ENCODE measurements around the gene NXPH1.

The NXPH1 gene

DNA sequence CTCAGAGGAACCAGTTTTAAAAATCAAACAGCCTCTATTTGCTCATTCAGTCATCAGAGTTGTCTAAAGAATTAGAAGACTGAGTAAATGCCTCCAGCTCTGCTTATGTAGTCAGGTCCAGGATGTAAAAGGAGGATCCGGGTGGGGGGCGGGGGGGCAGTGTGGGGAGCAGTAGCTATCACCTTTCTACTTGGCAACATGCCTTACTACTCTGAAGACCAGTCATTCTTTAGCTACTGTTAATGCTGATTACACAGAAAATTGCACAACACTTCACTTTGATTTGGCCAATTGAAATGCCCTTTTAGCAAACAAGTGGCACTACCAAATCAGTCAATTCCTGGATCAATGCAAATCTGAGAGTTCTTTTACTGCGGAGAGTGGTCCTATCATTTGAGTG, 164.2 kb downstream of the NXPH1 start:
- DNase-seq (ENCODE audit: low read depth): no peak

DNA sequence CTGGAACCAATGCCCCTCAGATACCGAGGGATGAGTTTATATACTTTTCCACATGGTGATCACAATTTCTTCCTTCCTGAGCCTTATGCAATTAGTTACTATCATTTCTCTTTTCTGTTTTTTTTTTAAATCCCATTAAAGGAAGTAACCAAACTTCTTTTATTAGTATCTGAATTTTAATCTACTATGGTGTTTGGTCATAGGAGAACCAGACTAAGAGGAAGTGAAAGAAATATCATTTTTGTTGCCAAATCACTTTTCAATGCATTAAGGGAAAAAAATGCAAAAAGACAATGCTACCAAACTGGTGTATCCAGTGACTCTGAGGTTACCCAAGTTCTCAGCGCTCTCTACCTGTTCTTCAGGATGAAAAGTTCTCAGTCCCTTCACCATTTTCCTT, 167.7 kb downstream of the NXPH1 start:
- no peak for DNase-seq (ENCODE audit: low read depth)

DNA sequence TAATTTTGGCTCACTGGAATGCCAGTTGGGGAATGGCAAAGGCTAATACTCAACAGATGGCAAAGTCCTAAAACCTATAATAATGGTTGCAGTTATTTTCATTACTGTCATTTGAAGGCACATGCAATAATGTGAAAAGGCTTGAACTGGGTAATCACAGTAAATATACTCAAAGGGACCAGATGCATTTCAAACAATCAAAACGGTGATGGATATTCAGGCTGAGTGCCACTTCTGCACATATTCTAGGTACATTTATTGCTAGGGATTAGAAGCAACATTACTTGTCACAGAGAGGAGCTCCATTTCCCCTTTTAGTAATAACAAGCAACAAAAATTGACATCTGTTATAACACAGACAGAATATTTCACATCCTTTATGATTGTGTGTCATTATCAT, 171.8 kb downstream of the NXPH1 start:
- no peak for DNase-seq (ENCODE audit: low read depth)

DNA sequence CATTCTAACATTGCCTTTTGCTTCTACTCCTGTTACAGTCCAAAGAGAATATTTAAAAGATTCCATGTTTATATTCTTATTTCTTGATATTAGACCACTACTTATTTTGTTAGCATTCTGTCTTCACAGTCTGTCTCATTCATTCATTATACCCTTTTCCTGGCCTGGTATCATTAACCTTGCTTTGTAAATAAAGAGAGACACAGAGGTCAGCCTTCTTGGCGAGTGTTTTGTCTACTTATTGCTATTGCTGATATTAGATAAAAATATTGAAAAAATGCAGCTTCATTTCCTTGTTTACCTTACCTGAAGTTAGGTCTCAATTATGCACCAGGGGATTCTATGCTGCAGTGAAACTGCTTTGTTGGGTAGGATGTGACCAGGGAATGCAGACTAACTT, 179.2 kb downstream of the NXPH1 start:
- no peak for DNase-seq (ENCODE audit: low read depth)

DNA sequence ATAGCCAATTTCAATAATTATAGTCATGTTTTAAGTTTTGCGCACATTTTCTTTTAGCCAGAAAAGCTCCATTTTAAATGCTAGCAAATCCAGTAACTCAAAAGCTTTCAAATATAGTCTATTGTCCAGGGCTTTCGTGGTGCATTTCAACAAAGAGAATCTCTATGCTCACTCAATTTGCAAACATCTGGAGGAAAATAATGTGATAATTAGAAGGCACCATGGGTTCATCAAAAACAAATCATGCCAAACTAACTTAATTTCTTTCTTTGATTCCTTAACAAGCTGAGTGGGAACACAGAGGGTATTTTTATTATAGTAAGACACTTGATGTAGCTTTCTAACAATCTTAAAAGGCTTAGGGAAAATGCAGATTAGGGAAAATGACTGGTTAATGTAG, 179.8 kb downstream of the NXPH1 start:
- no peak for DNase-seq (ENCODE audit: low read depth)

DNA sequence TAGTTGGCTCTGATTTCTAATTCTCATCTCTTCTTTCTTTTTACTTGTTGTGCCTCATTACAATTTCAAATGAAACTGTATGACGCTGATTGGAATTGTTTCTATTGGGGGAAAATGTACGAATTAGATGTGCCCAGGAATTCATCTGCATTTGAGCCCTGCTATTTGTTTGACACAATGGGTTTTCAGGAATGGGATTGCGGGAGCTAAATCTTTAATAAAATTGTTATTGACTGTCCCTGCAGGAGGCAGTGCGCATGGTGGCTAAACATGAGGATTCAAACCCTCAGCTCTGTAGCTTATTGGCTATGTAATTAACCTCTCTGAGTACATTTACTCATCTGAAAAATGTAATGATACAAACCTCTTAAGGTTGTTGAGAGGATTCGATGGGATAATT, 181.6 kb downstream of the NXPH1 start:
- DNase-seq (ENCODE audit: low read depth): no peak

DNA sequence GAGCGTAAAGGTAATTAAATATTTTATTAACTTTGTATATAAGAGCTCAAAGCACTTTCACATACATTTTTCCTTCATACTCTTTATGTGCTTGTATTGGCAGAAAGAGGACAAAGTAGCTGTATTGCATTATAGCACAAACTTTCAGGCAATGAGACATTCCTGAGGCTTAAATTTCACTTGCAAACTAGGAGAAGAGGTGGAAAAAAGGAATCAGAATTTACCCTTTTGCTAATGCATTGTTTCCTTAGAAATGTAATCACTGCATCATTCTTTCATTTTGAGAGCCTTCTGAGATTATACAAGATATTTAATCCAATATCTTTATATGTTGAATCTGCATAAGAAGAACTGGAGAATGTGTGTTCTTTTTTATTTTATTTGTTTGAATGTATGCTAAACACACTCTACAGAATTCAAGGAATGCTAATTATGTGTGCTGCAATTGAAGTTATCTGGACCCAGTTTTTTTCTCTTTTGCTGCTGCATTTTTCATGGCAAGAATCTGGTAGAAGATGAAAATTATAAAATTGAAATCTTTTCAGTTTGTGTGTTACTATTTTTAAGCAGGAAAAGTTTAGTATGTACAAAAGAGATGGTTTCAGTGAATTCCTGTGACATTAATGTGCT, 185.1 kb downstream of the NXPH1 start:
- no peak for DNase-seq (ENCODE audit: low read depth)

DNA sequence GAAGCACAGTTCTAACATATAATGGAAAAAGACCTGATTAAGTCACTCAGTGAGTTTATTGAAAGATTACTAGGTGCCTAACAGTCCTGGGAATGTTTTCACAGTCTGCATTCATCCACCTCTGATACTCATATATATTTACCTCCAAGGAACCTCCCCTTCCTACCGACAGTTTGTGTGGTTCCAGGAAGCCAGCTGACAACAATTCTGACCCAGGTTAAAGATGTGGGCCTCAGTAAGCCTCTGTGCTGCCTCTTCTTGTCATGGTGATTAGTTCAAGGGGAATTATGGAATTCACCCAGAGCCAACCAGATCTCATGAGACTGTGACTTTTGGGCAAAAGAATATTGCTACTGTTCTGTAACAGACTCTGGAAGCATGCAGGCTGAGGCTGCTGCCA, 186.8 kb downstream of the NXPH1 start:
- DNase-seq (ENCODE audit: low read depth): no peak

DNA sequence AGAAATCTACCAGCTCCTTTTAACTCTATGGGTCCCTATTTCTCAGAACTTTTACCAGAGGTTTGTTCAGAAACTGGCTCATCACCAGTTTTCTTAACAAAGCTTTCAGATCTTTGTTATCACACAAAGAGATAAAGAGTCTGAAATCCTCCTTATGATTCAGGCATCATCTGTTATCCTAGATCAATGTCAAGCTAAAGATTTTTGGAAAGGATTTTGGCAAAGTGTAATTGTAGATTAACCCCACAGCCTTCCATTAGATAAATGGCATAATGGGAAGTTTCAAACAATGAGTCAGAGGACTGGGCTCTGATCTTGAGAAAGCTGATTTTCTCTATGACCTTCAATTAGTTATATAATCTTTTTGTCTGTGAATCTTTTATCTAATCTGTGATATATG, 192.2 kb downstream of the NXPH1 start:
- DNase-seq (ENCODE audit: low read depth): no peak

DNA sequence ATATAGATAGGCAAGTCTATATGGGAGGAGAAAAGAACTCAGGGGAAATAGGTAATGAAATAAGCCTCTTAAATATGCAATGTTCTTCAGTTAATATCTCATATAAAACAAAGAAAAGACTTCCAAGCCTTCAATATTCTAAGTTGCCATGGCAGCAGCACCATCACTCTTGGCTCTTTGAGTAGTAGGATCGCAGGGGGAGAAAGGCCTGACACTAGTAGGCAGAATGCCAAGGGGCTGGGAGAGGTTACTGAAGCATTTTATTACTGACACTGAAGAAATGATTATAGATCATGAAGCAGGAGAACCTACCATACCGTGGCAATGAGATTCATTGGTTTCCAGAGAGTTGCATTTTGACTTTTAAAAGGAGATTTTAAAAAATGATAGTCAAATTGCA, 193.9 kb downstream of the NXPH1 start:
- DNase-seq (ENCODE audit: low read depth): no peak

DNA sequence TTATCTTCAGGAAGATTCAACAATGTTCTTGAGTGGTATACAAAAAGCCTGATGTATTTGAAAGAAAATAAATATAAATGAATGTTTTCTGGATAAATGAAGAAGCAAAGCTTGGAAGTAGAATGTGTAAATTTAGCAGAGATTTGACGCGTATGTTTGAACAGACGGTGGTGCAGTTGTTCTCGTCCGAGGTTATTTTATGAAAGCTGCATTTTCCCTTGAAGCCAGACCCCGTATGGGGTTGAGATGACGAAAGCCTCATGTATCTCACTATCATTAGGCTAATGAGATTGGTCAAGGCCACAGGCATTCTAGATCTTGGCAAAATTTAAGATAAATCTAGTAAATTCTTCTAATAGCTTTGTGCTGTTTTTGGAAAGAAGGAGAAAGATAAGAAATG, 195.2 kb downstream of the NXPH1 start:
- DNase-seq (ENCODE audit: low read depth): no peak

DNA sequence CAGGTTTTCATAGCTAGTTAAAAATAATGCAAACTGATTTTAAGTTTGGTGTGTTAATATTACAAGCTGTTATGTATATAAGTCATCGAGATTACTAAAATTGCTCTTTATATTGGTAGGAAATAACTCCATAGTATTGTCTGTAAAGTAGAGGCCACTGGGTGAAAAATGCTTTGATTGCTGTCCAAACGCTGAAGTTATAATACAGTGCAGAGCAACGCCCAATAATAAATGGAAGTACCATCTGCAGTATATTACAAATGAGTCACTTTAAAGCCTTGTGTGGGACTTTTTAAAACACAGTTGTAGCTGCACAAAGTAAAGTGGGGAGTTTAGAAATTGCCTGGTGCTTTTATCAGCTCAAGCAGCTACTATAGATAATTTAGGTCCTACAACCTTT, 196.1 kb downstream of the NXPH1 start:
- no peak for DNase-seq (ENCODE audit: low read depth)

DNA sequence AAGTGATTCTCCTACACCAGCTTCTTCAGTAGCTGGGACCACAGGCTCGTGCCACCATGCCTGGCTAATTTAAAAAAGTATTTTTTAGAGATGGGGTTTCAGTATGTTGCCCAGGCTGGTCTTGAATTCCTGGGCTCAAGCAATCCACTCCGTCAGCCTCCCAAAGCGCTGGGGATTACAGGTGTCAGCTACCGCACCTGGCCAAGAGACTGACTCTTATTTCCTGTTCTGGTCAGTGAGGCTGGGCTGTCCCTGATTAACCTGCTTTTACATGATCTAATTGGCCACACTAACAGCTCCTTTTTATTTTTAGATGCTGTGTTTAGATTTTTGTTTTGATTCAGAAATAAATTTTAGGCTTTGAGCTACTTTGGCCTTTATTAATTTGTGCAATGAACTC, 203.9 kb downstream of the NXPH1 start:
- no peak for DNase-seq (ENCODE audit: low read depth)

DNA sequence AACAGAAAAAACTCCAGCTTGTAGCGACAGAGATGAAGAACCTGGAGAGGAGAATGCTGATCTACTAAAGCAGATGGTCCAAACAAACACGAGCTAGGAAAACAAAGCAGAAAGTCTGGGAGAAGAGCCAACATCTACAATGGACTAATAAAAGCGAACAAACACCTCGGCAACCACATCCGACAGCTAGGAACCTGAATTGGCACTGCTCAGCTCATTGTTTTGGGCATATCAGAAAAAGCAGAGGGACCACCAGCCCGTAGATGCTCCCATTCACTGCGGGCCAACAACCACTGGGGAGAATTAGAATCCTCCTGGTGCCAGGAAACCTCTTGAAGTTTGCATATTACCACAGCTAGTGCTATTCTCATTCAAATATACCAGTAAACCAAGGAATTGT, 204.7 kb downstream of the NXPH1 start:
- DNase-seq (ENCODE audit: low read depth): no peak

DNA sequence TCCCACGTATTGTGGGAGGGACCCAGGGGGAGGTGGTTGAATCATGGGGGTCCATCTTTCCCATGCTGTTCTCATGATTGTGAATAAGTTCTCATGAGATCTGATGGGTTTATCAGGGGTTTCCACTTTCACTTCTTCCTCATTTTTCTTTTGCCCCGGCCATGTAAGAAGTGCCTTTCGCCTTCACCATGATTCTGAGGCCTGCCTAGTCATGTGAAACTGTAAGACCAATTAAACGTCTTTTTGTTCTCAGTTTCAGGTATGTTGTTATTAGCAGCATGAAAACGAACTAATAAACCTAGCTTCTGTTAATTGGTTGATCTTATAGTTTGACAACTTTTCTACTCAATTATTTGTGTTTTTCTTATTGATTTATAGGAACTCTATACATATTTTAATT, 206.3 kb downstream of the NXPH1 start:
- no peak for DNase-seq (ENCODE audit: low read depth)

DNA sequence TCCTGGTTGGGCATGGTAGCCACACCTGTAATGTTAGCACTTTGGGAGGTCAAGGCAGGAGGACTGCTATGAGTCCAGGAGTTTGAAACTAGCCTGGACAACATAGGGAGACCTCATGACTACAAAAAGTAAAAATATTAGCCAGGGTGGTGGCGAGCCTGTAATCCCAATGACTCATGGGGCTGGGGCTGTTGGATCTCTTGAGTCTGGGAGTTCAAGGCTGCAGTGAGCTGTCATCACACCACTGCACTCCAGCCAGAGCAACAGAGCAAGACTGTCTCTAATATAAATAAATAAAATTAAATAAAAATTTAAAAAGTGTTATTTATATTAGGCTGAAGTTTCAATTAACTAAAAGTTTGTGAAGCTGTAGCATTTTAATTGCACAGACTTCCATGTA, 207.3 kb downstream of the NXPH1 start:
- DNase-seq (ENCODE audit: low read depth): no peak

DNA sequence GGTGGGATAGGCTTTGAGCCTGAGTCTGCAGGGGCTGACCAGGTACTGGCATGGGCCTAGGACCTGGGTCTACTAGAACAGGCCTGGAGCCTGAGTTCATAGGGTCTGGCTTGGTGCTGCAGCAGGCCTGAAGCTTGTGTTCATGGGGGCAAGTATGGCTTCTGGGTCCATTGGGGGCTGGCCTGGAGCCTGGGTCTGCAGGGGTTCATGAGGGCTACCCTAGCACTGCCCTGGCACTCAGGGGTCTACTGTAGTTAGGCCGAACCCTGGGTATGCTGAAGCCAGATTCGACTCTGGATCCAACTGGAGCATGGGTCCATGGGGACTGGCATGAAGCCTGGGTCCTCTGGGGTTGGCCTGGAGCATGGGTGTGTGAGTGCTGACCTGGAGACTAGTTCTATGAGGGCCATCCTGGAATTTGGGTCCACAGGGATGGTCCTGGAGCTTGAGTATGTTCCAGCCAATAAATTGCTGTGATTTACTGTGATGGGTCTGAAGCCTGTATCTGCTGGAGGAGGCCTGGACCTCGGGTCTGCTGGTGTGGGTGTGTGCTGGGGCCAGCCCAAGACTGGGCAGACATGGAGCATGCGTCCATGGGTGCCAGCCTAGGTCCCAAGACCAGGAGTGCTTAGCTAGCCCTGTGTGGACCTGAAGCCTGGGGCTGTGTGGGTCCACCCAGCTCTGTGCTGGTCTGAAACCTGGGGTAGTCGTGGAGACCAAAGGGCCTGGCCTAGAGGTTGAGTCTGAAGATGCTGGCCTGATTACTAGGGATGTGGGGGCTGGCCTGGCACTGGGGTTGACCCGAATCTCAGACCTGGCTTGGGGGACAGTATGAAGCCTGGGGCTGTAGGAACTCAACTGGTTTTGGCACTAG, 235.5 kb downstream of the NXPH1 start:
- DNase-seq (ENCODE audit: low read depth): no peak

DNA sequence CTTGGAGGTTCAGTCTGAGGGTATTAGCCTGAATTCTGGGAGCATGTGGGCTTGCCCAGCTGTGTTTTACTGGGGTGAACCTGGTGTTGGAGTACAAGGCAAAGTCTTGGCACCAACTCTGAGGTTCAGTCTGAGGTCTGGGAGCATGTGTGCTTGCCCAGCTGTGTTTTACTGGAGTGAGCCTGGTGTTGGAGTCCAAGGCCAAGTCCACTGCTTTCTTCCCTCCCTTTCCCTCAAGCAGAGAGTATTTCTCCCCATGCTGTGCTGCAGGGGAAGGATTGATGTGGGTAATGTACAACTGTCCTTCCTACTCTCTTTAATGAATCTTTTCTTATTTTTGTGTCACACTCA, 236.1 kb downstream of the NXPH1 start:
- DNase-seq (ENCODE audit: low read depth): no peak

DNA sequence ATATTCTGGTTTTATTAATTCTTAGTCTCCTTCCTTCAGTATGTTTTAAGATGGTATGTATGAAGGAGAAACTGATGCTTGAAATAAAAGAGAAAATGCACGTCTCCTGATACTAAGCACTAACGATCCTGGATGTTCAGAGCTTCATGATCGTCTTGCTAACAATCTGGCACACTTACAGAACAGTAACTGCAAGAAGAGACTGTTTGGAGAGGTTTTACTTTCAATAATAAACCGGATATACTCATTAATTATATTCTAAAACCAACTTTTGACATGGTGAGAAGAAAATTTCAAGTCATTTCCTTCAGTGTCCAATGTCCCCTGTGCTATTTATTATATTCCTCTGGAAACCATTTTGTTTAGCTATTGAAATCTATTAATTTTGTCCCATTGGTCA, 251.0 kb downstream of the NXPH1 start:
- DNase-seq (ENCODE audit: low read depth): no peak

DNA sequence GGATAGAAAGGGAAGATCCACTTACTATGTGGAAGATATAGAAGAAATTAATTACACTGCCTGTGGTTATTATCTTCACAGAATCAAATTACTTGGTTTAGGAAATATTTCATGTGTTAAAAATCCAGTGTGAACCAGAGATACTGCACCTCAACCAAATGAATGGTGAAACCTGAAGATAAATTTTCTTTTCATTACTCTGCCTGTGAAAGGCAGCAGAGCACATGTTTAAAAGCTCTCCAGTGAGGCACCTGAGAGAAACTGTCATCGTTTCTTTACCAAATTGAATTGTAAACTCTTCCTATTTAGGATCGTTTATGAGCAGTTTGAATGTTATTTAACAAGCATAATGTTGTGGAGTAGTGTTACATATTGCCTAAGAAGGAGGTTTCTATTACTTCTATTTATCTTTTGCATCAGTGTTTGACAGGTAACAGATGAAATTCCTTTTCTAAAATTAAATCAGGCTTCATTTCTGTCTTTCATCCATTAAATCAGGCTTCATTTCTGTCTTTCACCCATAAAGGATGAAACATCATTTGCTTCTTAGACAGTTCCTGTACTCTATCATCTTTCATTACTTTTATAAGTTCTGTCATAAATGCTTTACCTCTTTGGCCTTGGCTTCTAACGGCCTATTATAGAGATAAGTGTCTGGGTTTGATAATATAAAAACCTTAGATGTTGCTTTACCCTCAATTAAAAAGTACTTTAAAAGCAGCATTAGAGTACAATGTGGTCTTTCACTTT, 266.6 kb downstream of the NXPH1 start:
- DNase-seq (ENCODE audit: low read depth): no peak

DNA sequence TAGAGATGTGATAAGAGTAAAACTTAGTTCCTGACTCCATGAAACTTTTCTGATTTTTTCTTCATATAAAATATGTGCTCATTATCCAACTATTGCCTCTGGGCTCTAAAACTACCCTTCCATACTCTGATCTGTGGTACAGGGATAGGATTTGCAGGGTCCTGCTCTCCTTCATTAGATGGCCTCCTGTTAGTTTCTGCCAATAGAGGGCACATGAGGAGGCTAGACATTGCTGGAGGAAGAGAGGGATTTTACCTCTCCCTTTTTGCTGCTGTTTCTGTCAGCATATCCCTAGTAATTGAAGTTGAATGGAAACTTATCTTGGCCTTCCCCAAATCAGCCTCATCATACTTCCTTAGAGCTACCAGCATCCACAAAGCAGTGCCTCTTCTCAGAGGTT, 269.4 kb downstream of the NXPH1 start:
- DNase-seq (ENCODE audit: low read depth): no peak

DNA sequence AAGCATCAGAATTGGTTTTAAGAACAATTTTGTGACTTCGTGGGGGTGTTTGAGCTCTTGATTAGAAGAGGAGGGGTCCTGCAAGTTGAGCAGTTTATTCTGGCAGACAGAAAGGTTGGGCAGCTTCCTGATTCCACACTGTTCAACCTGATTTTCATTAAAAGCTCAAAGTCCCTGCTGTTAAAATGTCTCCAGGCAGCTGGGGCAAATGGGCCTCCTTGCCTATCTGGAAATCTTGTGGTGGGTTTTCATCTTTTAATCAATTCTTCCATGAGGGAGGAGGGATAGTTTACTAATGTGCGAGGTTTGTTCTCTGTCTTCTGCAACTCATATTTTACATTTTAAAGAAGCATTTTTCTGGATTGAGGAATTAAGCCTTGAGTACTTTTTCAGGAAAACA, 276.7 kb downstream of the NXPH1 start:
- DNase-seq (ENCODE audit: low read depth): no peak

DNA sequence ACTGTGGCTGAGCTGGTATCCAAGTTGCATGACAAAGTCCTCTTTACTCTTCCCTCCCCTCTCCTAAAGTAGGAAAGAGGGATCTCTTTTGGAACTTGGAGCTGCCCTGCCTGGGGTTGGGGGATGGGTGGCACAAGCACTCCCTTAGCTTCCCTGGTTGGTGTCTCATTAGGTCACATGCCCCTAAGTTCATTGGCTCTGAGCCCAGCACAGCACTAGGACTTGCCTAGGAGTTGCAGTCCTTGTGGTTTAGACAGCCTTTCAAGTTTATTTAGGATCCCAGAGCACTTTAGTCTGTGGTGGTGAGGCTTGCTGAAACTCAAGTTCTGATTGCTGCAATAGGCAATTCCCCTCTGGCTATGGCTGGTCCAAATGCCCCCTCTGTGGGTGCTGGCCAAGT, 281.4 kb downstream of the NXPH1 start:
- DNase-seq (ENCODE audit: low read depth): no peak
